ENCODE data around the gene GRIA1. TPM values are rescaled to one million over a fixed set of nuclear protein-coding genes. Genes with fewer than 3 reads are reported as not detected.

The GRIA1 gene
- total RNA-seq, 1 donor from 2014 or later: 3.3 TPM

DNA sequence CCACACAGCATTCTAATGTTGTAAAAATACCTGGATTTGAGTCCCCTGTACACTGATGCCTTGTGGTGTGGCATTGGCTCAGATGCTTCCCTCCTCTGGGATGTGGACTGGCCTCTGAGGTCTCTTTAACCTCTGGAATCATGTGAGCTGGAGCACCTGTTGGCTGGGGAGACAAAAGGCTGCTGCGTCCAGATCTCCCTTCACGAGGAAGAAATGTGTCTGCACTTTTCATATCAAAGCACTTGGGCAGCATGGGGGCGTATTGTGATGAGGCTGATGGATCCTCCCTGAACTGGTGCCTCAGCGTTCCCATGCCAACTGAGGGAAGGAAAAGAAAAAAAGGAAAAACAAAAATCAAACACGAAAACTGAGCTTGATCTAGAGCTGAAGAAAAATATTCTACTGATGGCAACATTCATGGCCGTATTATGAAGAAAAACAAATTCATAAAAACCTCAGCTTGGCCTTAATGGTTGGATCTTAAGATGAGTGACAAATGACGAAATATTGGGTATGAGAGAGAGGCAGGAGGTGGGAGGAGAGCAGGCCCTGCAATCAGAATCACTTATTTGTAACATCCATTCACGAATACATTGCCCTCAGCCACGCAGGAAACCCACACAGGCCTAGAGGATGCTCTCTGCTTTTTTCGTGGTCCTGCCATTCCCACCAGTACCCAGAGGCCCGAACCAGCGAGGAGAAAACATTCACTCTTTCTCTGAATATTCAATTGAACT, 26.2 kb downstream of the GRIA1 start:
- Histone ChIP-seq H3K4me3 (no peak overlapping the region), H3K27me3 (no peaks in the 10 kb centered on the region), H3K9ac (no peak overlapping the region), H3F3A (ENCODE audit: low read depth) (peaks cover 28% of the 10 kb centered on the region), H2AFZ (replicated peaks) (peak overlapping the region; percentile 82), H3K4me2 (peak overlapping the region; percentile 57), H3K4me1 (peaks cover 38% of the 10 kb centered on the region), H3K9me3 (ENCODE audit: low read depth) (peaks cover 6% of the 10 kb centered on the region), H3K79me2 (ENCODE audit: low read depth) (no peaks in the 10 kb centered on the region), H3K36me3 (no peaks in the 10 kb centered on the region), H3K27ac (peak overlapping the region; percentile 75), H4K20me1 (ENCODE audit: low read depth) (no peaks in the 10 kb centered on the region)
- peaks cover 5% of the 10 kb centered on the region for H3K27me3 Mint-ChIP-seq (ENCODE audit: insufficient read depth, low read depth)
- H3K27ac Mint-ChIP-seq: peak overlapping the region; percentile 97
- DNase-seq (ENCODE audit: low spot score): peak; percentile 28
- H3K4me1 Mint-ChIP-seq: peaks cover 61% of the 10 kb centered on the region
- H3K4me3 Mint-ChIP-seq: peak overlapping the region; percentile 57
- TF ChIP-seq EZH2phosphoT487 (IDR thresholded peaks at IDR 0.05): no peak
- no peak for TF ChIP-seq EZH2 (IDR thresholded peaks at IDR 0.05)
- TF ChIP-seq, protein P1, sequence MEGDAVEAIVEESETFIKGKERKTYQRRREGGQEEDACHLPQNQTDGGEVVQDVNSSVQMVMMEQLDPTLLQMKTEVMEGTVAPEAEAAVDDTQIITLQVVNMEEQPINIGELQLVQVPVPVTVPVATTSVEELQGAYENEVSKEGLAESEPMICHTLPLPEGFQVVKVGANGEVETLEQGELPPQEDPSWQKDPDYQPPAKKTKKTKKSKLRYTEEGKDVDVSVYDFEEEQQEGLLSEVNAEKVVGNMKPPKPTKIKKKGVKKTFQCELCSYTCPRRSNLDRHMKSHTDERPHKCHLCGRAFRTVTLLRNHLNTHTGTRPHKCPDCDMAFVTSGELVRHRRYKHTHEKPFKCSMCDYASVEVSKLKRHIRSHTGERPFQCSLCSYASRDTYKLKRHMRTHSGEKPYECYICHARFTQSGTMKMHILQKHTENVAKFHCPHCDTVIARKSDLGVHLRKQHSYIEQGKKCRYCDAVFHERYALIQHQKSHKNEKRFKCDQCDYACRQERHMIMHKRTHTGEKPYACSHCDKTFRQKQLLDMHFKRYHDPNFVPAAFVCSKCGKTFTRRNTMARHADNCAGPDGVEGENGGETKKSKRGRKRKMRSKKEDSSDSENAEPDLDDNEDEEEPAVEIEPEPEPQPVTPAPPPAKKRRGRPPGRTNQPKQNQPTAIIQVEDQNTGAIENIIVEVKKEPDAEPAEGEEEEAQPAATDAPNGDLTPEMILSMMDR (IDR thresholded peaks at IDR 0.05): no peak
- peaks cover 14% of the 10 kb centered on the region for H3K36me3 Mint-ChIP-seq
- H3K9me3 Mint-ChIP-seq: peaks cover 28% of the 10 kb centered on the region

DNA sequence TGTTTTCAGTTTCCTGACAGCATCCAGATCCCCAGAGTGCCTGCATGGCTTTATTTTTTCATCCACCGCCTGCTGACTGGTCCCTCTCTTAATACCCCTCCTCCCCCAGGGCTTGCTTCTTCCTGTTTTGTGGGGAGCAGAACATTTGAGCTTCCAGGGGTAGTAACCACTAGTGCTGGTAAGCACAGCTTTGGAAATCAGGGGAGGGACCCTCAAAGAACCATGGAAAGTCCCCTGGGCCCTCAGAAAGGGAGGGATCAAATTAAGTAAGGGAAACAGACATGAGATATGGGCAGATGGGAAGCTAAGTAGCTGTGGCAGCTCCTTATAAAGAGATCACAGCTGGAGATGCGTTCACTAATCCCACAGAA, 26.8 kb downstream of the GRIA1 start:
- peak overlapping the region; percentile 57 for H3K4me2 ChIP-seq
- H3K27ac ChIP-seq: peak overlapping the region; percentile 75

DNA sequence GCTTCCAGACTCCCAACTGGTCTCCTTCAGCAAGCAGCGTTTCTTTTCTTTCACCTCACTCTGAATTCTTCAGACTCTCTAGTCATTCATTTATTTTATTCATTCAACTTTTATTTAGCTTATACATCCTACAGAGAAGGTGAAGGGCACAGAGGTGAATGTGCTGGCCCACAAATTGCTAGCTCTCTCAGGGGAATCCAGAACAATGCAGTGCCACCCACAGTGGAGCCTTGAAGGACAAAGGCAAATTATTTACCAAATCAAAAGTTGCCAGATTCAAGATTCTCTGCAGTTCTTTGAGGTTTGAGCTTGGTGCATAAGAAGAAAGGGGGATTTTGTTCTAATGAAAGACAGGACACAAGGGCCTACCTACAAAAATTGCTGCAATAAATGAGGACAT, 29.7 kb downstream of the GRIA1 start:
- Mint-ChIP-seq H3K27ac (peak overlapping the region; percentile 76), H3K4me1 (peaks cover 65% of the 10 kb centered on the region), H3K4me3 (no peak overlapping the region), H3K27me3 (ENCODE audit: insufficient read depth, low read depth) (peaks cover 2% of the 10 kb centered on the region), H3K9me3 (no peaks in the 10 kb centered on the region), H3K36me3 (no peaks in the 10 kb centered on the region)
- Histone ChIP-seq H3F3A (ENCODE audit: low read depth) (peaks cover 28% of the 10 kb centered on the region), H3K4me3 (no peak overlapping the region), H2AFZ (replicated peaks) (no peak overlapping the region), H3K27ac (no peak overlapping the region), H3K36me3 (no peaks in the 10 kb centered on the region), H3K27me3 (no peaks in the 10 kb centered on the region), H4K20me1 (ENCODE audit: low read depth) (no peaks in the 10 kb centered on the region), H3K9me3 (ENCODE audit: low read depth) (no peaks in the 10 kb centered on the region), H3K79me2 (ENCODE audit: low read depth) (no peaks in the 10 kb centered on the region), H3K9ac (no peak overlapping the region), H3K4me1 (peaks cover 38% of the 10 kb centered on the region), H3K4me2 (no peak overlapping the region)
- TF ChIP-seq EZH2 (IDR thresholded peaks at IDR 0.05): no peak
- TF ChIP-seq, protein P1 (IDR thresholded peaks at IDR 0.05): no peak
- TF ChIP-seq EZH2phosphoT487 (IDR thresholded peaks at IDR 0.05): no peak
- DNase-seq (ENCODE audit: low spot score): no peak

More for the DNA sequence above, 26.8 kb downstream of the GRIA1 start:
- Mint-ChIP-seq H3K27me3 (ENCODE audit: insufficient read depth, low read depth) (peaks cover 5% of the 10 kb centered on the region), H3K36me3 (peaks cover 14% of the 10 kb centered on the region), H3K4me3 (peak overlapping the region; percentile 57), H3K9me3 (peaks cover 27% of the 10 kb centered on the region), H3K4me1 (peaks cover 61% of the 10 kb centered on the region), H3K27ac (peak overlapping the region; percentile 97)
- no peaks in the 10 kb centered on the region for H3K27me3 ChIP-seq
- H3K4me3 ChIP-seq: no peak overlapping the region
- H3K36me3 ChIP-seq: no peaks in the 10 kb centered on the region
- TF ChIP-seq, protein P1 (IDR thresholded peaks at IDR 0.05): no peak
- no peak for TF ChIP-seq EZH2phosphoT487 (IDR thresholded peaks at IDR 0.05)
- TF ChIP-seq EZH2 (IDR thresholded peaks at IDR 0.05): no peak
- peaks cover 6% of the 10 kb centered on the region for H3K9me3 ChIP-seq (ENCODE audit: low read depth)
- peak; percentile 60 for DNase-seq (ENCODE audit: low spot score)
- no peaks in the 10 kb centered on the region for H4K20me1 ChIP-seq (ENCODE audit: low read depth)
- H3K9ac ChIP-seq: no peak overlapping the region
- H3K79me2 ChIP-seq (ENCODE audit: low read depth): no peaks in the 10 kb centered on the region
- peaks cover 28% of the 10 kb centered on the region for H3F3A ChIP-seq (ENCODE audit: low read depth)
- H2AFZ ChIP-seq (replicated peaks): peak overlapping the region; percentile 82
- H3K4me1 ChIP-seq: peaks cover 38% of the 10 kb centered on the region

Data from neural progenitor cell (in vitro differentiated cells).